Gastrocnemius medialis (tissue), 4 donors: ENCODE results near the gene POU1F1.

Experiments
- CTCF ChIP-seq, 5 experiments: fragments of 450-650 bp in 3 of 5; fragments of 200-600 bp in 2 of 5; sonication (generic) in 2 of 5; IDR thresholded peaks in 4 of 5; conservative IDR thresholded peaks in 1 of 5; 1 replicate in 4 of 5; 2 replicates in 1 of 5; pipeline ENCODE4 v1.5.1; 2016 to 2019; ENCODE audit warnings: antibody characterized with exemption in 5 of 5, mild to moderate bottlenecking in 3 of 5, moderate library complexity in 3 of 5
- POLR2A ChIP-seq, 2 donors: fragments of 450-650 bp; IDR thresholded peaks; one replicate each; pipeline ENCODE4 v1.6.1; 2017; ENCODE audit warnings: antibody characterized with exemption in 2 of 2, mild to moderate bottlenecking in 2 of 2, moderate library complexity in 2 of 2

GRCh38 chr3:87276484-87276883 is at the start of gene POU1F1:
- TF ChIP-seq CTCF (IDR thresholded peaks at IDR 0.05 in 4 of 5, conservative IDR thresholded peaks at IDR 0.05 in 1 of 5) (no peak), POLR2A (IDR thresholded peaks at IDR 0.05) (no peak)
